ENCODE data around the gene PSD2.

Gene PSD2

DNA sequence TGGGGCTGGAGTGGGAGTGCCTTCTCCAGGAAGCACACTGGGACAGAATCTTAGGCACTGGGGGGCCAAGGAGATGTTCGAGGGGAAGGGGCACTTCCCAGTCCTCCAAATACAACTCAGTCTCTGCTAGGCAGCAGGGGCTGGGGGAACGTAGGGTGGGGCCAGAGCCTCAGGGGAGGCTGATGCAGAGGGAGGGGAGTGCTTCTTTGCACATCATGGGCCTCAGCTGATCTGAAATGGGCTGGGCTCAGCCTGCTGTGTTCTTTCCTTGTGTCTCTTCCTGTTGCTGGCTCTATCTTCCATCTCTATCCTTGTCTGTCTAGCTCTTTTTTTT is 15.6 kb downstream of the PSD2 start:
- H3K79me2 ChIP-seq (ENCODE audit: control insufficient read depth, low read length): no peaks in the 10 kb centered on the region
- H4K20me1 ChIP-seq (ENCODE audit: control insufficient read depth, insufficient read depth, low read depth, low read length): no peaks in the 10 kb centered on the region
- H3K27me3 ChIP-seq (ENCODE audit: control insufficient read depth, low read length): no peaks in the 10 kb centered on the region
- no peak overlapping the region for H3K27ac ChIP-seq (ENCODE audit: low read depth, low read length)
- H3K4me1 ChIP-seq (ENCODE audit: control insufficient read depth, low read length): no peaks in the 10 kb centered on the region
- H3F3A ChIP-seq (ENCODE audit: control insufficient read depth, insufficient read depth): no peaks in the 10 kb centered on the region
- H3K9me3 ChIP-seq (ENCODE audit: control insufficient read depth, insufficient read depth, low read length): no peaks in the 10 kb centered on the region
- TF ChIP-seq, protein P1, sequence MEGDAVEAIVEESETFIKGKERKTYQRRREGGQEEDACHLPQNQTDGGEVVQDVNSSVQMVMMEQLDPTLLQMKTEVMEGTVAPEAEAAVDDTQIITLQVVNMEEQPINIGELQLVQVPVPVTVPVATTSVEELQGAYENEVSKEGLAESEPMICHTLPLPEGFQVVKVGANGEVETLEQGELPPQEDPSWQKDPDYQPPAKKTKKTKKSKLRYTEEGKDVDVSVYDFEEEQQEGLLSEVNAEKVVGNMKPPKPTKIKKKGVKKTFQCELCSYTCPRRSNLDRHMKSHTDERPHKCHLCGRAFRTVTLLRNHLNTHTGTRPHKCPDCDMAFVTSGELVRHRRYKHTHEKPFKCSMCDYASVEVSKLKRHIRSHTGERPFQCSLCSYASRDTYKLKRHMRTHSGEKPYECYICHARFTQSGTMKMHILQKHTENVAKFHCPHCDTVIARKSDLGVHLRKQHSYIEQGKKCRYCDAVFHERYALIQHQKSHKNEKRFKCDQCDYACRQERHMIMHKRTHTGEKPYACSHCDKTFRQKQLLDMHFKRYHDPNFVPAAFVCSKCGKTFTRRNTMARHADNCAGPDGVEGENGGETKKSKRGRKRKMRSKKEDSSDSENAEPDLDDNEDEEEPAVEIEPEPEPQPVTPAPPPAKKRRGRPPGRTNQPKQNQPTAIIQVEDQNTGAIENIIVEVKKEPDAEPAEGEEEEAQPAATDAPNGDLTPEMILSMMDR (IDR thresholded peaks at IDR 0.05; ENCODE audit: low read depth, low read length, poor library complexity, severe bottlenecking): no peak
- TF ChIP-seq EZH2phosphoT487 (IDR thresholded peaks at IDR 0.05; ENCODE audit: borderline replicate concordance, low read length): no peak
- no peak overlapping the region for H3K4me3 ChIP-seq (ENCODE audit: low read length)
- no peaks in the 10 kb centered on the region for H3K36me3 ChIP-seq (ENCODE audit: control insufficient read depth, low read length)
- no peaks in the 10 kb centered on the region for H3K9me2 ChIP-seq (replicated peaks; ENCODE audit: control insufficient read depth, low read length)
- no peak overlapping the region for H3K4me2 ChIP-seq (ENCODE audit: low read length)

DNA sequence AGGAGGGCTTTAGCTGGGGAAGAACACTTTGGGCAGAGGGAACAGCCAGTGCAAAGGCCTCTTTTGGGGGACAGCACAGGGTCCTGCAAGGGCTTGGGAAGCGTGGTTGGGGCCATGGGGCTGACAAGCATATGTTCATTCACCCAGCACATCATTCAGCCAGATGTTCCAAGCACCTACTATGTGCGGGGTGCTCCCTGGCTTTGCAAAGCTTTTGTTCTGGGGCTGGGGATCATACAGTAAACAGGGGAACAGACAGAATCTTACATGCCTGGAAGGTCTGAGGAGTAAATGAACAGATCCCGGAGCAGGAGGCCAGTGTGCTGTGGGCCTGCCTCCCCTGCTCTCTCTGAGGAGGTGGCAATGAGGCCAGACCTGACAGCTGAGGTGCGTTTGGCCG is 16.7 kb downstream of the PSD2 start:
- no peaks in the 10 kb centered on the region for H3F3A ChIP-seq (ENCODE audit: control insufficient read depth, insufficient read depth)
- H3K4me3 ChIP-seq (ENCODE audit: low read length): no peak overlapping the region
- H3K9me2 ChIP-seq (replicated peaks; ENCODE audit: control insufficient read depth, low read length): no peaks in the 10 kb centered on the region
- H3K9me3 ChIP-seq (ENCODE audit: control insufficient read depth, insufficient read depth, low read length): no peaks in the 10 kb centered on the region
- no peaks in the 10 kb centered on the region for H3K27me3 ChIP-seq (ENCODE audit: control insufficient read depth, low read length)
- H3K4me1 ChIP-seq (ENCODE audit: control insufficient read depth, low read length): no peaks in the 10 kb centered on the region
- no peaks in the 10 kb centered on the region for H3K79me2 ChIP-seq (ENCODE audit: control insufficient read depth, low read length)
- no peak overlapping the region for H3K27ac ChIP-seq (ENCODE audit: low read depth, low read length)
- H3K4me2 ChIP-seq (ENCODE audit: low read length): no peak overlapping the region
- H4K20me1 ChIP-seq (ENCODE audit: control insufficient read depth, insufficient read depth, low read depth, low read length): no peaks in the 10 kb centered on the region
- TF ChIP-seq, protein P1 (IDR thresholded peaks at IDR 0.05; ENCODE audit: low read depth, low read length, poor library complexity, severe bottlenecking): no peak
- no peak for TF ChIP-seq EZH2phosphoT487 (IDR thresholded peaks at IDR 0.05; ENCODE audit: borderline replicate concordance, low read length)
- no peaks in the 10 kb centered on the region for H3K36me3 ChIP-seq (ENCODE audit: control insufficient read depth, low read length)

GRCh38 chr5:139812836-139813805 is 17.5 kb downstream of the PSD2 start:
- H4K20me1 ChIP-seq (ENCODE audit: control insufficient read depth, insufficient read depth, low read depth, low read length): no peaks in the 10 kb centered on the region
- peaks cover 6% of the 10 kb centered on the region; the same call in 1 of the 2 replicates for H3K27me3 ChIP-seq (ENCODE audit: control insufficient read depth, low read length)
- no peaks in the 10 kb centered on the region for H3K4me1 ChIP-seq (ENCODE audit: control insufficient read depth, low read length)
- no peaks in the 10 kb centered on the region for H3K36me3 ChIP-seq (ENCODE audit: control insufficient read depth, low read length)
- H3K9me2 ChIP-seq (replicated peaks; ENCODE audit: control insufficient read depth, low read length): no peaks in the 10 kb centered on the region
- H3F3A ChIP-seq (ENCODE audit: control insufficient read depth, insufficient read depth): no peaks in the 10 kb centered on the region
- H3K4me2 ChIP-seq (ENCODE audit: low read length): no peak overlapping the region
- H3K79me2 ChIP-seq (ENCODE audit: control insufficient read depth, low read length): no peaks in the 10 kb centered on the region
- TF ChIP-seq, protein P1 (IDR thresholded peaks at IDR 0.05; ENCODE audit: low read depth, low read length, poor library complexity, severe bottlenecking): no peak
- no peak for TF ChIP-seq EZH2phosphoT487 (IDR thresholded peaks at IDR 0.05; ENCODE audit: borderline replicate concordance, low read length)
- no peak overlapping the region for H3K27ac ChIP-seq (ENCODE audit: low read depth, low read length)
- no peak overlapping the region for H3K4me3 ChIP-seq (ENCODE audit: low read length)
- no peaks in the 10 kb centered on the region for H3K9me3 ChIP-seq (ENCODE audit: control insufficient read depth, insufficient read depth, low read length)
